Activated CD4-positive, alpha-beta T cell treated with anti-CD3 and anti-CD28 coated beads, Interleukin-2, amount 50 U/mL, for 48 hours (primary cell): Measurements from ENCODE around the gene ASTE1.
"Not testable (repeated sequence)": the region's sequence is repeated elsewhere in the genome, so short reads cannot be mapped to it uniquely, and the experiment has no call there.

Experiments
- DNase-seq, 2 experiments: peaks; one replicate each; pipeline ENCODE4 v3.0.0-alpha.2; 2020

ASTE1 gene

DNA sequence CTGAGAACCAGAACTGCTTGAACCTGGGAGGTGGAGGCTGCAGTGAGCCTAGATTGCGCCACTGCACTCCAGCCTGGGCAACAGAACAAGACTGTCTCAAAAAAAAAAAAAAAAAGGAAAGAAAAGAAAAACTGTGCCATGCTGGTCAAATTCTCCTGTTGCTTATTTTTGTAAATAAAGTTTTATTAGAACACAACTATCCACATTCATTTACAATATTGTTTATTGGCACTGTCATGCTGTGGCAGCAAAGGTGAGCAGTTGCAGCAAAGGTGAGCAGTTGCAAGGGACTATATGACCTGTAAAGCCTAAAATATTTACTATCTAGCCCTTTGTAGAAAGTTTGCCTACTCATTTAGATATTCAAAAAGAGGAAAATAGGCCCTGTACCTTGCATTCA, 18.3 kb downstream of the ASTE1 start:
- no peak for DNase-seq

DNA sequence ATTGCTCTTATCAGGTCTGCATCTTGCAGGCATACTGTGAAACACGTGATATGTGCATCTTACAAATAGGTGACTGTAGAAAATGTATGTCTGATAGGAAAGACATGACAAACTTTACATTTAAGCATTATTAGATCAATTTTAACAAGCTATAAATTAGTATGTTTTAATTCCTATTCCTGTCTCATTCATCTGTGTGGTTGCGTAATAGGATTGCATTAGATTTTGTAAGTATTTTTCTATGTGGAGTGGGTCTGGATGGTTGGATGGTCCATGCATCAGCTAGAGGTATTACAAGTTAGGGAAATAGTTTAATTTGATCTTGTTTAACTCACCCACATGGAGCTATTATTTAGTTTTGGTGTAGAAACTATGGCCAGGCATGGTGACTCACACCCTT, 18.8 kb downstream of the ASTE1 start:
- DNase-seq: no peak

DNA sequence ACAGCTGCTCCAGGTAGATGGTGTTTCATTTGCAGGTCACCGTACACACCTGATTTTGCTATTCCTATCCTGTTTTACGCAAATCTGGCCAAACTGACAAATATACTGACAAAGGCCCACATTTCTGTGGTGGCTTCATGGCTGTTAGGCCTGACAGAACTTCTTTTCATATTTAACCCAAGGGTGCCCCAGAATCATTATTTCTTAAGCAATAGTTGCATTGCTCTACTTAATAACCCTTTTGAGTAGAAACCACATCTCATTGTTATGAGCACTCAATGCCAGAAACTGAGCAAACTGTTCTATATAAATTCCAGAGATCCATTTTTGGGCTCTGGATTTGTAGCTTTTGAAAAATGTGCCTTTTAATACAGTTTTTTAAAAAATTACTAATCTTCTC, 19.4 kb downstream of the ASTE1 start:
- no peak for DNase-seq

DNA sequence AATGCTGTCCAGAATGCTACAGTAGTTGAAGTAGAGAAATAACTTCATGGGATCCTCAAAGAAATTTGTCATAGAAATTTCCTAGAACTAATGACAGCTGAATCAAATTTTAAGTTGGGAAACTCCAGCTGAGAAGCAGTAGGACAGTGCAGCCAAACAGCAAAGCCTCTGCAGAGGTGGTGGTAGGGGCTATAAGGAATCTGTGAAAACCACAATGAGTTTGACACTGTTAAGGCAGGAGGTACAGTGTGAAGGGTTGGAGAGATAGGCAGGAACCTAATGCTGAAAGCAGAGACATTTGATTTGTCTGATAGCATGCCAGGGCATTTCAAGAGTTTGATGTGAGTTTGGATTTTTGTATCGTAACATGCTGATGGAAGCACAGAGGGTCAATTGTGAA, 22.0 kb downstream of the ASTE1 start:
- DNase-seq: no peak

DNA sequence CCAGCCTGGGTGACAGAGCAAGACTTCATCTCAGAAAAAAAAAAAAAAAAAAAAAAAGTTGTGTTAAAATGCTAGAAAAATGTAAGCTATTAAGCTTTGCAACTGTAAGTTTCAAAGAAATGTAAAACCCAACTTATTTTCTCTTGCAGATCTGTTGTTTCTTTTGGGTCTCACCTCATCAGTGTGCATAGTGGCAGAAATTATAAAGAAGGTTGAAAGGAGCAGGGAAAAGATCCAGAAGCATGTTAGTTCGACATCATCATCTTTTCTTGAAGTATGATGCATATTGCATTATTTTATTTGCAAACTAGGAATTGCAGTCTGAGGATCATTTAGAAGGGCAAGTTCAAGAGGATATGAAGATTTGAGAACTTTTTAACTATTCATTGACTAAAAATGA, 25.6 kb downstream of the ASTE1 start:
- no peak for DNase-seq

DNA sequence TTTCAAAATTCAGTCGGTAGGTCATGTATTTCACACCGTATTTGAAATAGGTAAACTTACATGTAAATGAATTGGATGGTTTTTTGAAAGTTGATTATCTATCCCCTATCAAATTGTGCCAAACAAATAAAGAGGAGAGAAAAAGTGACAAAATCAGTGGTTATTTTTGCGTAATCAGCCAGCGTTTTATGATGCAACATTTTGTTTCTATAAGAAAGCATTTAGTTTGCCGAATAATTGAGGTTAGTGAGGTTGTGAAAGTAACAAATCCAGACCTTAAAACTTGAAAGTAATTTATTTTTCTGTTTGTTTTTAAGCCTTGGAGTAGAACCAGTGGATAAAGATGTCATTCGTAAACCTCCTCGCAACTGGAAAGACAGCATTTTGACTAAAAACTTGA, 29.3 kb downstream of the ASTE1 start:
- DNase-seq: no peak

DNA sequence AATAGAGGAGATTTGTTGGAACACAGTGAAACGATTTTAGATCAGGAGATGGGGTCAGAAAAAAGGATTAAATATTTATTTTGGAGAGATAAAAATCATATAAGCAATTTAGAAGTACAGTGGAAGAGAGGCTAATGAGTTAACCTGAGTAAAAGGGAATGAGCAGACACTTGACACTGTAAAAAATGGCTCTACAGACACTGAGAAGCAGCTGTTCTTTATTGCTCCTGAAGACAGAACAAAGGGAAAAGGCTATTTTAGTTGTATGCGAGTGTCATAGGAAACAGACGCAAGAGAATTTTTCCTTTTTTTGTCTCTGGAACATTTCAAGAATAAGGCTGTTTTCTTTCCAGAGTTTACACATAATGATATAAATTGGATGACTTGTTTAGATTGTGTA, 34.3 kb downstream of the ASTE1 start:
- no peak for DNase-seq

DNA sequence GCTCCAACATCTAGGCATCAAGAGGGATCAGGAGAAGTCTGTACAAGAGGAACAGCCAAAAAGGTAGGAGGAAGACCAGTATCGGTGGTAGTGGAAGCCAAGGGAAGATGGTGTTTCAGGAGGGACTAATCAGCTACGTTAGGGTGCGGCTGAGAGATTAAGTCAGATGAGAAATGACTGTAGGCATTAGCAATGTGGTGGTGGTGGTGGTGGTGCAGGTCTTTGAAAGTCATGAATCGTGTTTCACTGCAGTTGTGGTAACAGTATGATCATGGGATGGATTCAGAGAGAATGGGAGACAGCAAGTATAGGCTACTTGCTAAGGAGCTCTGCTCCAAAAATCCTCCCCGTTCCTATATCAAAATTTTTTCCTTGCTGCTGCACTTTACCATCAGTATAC, 35.5 kb downstream of the ASTE1 start:
- DNase-seq: no peak

DNA sequence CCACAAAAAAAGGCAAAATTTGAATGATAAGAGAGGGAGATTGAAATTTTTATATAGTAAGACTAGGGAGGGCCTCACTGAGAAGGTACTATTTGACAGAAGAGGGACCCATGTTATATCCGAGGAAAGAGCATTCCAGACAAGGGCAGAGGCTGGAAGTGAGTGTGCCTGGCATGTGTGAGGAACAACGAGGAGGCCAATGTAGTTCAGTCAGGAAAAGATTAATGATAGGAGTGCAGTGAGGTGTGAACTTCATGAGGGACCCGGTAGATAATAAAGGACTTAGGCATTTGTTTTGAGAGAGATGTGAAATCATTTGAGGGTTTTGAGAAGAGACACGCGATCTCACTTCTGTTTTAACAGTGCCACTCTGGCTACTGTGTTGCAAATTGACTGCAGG, 36.3 kb downstream of the ASTE1 start:
- DNase-seq: no peak

DNA sequence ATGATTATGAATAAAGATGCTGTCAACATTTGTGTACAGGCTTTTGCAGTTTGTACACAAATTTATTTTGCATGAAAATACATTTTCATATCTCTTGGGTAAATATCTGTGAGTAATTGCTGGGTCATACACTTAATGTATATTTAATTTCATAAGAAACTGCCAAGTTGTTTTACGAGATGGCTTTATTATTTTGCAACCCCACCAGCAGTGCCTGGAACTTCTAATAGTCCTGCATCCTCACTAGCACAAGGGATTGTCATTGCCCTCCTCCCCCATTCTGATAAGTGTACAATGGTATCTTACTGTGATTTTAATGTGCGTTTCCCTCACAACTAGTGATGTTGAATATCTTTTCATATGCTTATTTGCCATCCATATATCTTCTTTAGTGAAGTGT, 45.2 kb downstream of the ASTE1 start:
- no peak for DNase-seq

DNA sequence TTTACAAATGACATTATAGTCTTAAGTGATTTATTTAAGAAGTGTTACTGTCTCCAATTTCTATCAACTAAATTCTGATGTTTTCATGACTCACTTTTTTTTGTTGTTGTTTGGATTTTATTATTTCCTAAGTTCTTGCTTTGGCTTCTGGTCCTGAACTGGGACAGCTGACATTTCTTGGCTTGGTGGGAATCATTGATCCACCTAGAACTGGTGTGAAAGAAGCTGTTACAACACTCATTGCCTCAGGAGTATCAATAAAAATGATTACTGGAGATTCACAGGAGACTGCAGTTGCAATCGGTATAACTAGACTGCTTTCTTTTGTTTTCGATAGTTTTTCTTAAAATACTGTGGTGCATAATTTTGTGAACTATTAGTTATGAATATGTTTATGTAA, 47.5 kb downstream of the ASTE1 start:
- DNase-seq: no peak

DNA sequence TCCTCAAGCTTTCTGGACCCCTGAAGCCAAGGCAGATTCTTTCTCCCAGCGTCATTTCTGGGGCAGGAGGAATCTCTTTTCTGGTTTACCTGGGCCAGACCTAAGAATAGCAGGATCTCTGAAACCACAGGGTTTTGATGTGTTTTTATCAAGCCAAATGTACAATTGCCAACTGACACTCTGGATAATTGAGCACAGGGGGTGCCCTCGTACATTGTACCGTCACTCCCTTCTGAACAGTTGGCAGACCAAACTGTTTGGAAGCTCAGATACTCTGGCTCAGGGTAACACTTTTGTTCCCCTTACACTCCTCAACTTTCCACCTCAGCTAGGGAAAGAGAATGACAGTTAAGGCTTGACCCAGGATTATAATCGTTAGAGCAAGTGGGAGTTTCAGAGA, 49.9 kb downstream of the ASTE1 start:
- DNase-seq: no peak

DNA sequence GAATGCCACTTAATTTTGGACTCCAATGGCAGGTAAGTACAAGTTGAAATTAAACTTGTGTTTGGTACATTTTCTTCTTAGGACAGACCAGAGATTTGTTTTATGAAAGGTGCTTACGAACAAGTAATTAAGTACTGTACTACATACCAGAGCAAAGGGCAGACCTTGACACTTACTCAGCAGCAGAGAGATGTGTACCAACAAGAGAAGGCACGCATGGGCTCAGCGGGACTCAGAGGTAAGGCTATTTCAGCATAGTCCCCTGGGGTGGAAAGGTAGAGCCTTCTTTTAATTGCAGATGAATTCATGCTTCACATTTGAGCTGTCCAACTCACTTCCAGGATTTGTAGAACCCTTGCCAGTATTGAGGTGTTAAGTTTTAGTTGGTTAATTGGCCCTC, 51.4 kb downstream of the ASTE1 start:
- no peak for DNase-seq

DNA sequence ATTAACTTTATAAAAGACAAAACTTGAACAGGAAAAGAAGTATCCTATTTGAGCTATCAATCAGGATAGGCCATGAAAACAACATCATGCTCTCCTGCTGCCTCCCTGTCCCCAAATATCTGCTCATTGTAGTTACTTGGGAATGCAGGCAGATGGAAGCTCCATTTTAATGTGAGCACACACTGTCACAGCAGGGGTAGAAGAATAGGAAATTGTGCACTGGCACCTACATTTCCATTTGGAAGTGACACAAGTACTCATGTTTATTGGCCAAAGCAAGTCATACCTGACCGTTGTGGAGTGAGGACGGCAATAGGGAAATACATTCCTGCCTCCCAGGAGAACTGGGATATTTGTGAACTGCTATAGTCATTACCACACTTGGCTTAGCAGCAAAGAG, 52.4 kb downstream of the ASTE1 start:
- no peak for DNase-seq

DNA sequence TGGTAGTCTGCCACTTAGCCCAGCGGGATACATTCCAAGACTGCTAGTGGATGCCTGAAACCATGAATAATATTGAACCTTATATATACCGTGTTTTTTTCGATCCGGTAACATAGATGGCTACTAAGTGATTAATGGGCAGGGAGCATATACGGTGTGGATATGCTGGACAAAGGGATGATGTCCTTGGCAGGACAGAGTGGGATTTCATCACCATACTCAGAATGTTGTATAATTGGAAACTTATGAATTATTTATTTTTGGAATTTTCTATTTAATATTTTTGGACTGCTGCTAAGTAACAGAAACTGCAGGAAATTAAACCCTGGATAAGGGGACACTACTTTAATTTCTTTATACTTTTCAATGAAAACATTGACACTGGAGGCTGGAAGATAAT, 53.2 kb downstream of the ASTE1 start:
- no peak for DNase-seq

DNA sequence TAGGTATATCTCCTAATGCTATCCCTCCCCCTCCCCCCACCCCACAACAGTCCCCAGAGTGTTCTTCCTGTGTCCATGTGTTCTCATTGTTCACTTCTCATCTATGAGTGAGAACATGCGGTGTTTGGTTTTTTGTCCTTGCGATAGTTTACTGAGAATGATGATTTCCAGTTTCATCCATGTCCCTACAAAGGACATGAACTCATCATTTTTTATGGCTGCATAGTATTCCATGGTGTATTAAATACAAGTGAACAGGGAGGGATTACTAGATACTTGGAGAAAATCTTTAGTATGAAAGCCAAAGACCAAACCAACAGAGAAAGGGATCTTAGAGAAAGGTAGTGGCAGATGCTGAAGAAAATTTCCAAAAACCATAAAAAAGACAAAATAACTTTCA, 54.0 kb downstream of the ASTE1 start:
- not testable (repeated sequence) for DNase-seq

DNA sequence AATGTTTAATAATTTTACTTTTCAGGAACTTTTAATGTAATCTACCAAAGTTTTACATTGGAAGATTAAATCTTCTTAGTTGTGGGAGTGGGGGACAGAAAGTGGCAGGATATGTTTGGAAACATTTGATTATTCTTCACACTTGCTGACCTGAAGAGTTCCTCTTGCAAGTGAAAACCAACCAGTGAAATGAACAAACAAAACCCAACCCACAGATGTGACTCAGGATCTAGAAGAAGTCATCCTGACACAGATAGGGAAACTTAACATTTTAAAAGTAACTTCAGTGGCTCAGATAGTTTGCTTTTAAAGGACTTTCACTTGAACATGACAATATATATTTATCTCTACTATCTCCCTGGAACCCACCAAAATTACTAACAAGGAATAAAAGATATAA, 55.4 kb downstream of the ASTE1 start:
- DNase-seq: no peak

DNA sequence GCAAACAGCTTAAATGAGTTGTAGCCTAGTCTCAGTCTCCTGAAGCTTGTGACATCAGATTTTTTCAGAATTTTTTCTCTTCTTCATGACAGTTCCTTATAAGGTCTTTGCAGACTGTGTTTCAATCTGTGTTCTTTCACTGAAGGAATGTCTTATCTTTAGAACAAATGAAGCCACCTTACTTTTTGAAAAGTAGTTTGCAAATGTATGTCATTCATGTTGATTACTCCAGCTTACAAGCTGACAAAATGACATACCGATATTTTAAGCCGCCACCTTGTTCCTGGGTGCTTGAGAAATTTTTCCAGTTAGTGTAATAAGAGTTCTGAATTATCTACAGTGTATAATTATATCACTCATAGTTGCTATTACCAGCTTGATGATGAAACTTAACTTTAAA, 57.0 kb downstream of the ASTE1 start:
- DNase-seq: no peak

DNA sequence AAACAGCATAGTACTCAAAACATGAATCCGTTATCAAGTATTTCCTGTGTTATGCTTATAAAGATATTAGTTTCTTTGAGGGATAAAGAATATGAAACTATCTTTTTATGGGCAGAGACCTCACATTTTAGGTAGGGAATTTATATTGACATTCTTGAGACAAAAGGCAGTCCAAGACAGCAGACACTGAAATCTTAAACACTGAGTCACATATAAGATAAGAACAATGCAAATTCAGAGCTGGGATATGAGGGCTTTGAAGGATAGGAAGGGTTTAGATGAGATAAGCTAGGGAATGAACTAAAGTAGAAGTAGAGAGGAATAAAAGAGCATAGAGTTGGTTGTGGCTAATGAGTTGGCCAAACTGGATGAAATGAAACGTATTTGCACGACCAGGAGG, 58.4 kb downstream of the ASTE1 start:
- DNase-seq: no peak

DNA sequence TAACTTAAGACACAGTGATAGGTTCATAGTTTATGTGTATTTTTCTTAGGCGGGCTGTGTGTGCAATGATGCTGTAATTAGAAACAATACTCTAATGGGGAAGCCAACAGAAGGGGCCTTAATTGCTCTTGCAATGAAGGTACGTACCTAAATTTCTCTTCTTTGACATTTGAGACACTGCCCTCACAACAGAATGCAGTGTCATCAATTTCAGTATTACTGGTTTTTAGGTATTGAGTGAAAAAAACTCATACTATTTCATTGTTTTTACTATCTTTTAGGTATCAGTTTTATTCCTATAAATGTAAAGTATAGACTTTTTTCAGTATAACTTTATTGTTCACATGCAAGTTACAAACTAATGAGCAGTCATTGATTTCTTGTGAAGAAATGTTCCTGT, 59.3 kb downstream of the ASTE1 start:
- no peak for DNase-seq

DNA sequence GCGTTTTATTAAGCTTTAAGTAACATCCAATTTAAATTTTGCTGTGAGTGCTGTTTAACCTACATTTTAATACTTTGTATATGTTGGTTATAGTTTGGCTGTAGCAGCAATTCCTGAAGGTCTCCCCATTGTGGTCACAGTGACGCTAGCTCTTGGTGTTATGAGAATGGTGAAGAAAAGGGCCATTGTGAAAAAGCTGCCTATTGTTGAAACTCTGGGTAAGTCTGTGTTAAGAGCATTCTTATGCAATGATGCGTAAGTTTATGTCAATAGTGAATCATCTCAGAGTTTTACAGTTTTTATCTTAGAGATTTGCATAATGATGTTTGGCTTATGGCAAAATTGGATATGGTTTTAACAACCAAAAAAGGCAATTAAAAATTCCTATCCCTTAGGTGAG, 62.7 kb downstream of the ASTE1 start:
- DNase-seq: no peak
